Stimulated activated CD4-positive, alpha-beta T cell treated with anti-CD3 and anti-CD28 coated beads, Interleukin-15, amount 100 ng/mL, for 48 hours (primary cell): ENCODE measurements around the gene RHOA.

Source experiments
- DNase-seq, 2 donors: peaks; one replicate each; pipeline ENCODE4 v3.0.0-alpha.2; 2020; ENCODE audit warnings: low read depth in 2 of 2

The RHOA gene

DNA sequence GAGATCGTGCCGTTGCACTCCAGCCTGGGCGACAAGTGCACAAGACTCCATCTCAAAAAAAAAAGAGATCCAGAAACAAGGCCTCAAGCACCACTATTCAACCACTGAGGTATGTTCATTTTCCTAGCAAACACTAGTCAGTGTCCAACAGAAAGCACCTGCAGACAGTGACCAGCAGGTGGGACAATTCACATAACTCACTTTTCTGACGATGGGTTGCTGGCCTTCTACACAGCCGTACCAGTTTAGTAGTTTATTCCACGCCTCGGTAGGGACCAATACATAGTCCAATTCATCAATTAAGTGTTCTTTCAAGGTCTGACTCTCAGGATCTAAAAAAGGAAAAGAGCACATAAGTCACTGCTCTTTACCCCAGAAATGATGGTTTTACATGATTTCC lies 84.3 kb downstream of the RHOA start:
- DNase-seq, result no peak

- no peak for DNase-seq
Observed at GRCh38 chr3:49324768-49325167, 87.0 kb downstream of the RHOA start.

- no peak for DNase-seq
Observed at GRCh38 chr3:49316696-49317457, 94.9 kb downstream of the RHOA start.

DNA sequence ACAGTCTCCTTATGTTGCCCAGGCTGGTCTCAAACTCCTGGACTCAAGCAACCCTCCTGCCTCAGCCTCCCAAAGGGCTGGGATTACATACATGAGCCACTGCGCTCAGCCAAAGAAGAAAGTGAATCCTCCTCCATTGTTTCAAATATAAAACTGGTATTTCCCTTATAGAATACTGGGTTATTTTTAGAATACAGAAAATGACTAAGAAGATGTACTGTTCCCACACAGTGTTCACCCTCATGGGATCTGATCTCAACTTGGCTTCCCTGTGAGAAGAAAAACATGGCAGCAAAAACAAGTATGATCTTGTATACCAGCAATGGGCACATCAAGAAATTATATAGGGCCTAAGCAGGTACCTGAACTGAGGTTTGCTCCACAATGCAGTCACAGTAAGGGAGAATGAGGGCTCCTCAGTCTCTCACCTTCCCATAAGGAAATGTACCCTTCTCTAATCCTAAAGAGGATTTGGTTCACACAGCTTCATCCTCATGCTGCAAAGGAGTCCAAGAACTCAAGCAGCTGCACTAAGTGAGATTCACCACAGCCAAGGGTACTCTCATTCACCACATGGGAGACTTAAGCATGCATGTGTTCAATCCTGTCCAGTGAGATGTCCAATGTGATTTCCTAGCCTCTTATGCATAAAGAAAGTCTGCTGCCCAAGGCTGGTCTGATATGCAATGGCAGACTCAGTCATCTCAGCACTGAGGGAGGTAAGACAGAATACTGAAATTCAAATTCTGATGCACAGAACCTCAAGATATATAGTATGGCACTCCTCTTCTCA lies 97.7 kb downstream of the RHOA start:
- DNase-seq, result no peak

DNA sequence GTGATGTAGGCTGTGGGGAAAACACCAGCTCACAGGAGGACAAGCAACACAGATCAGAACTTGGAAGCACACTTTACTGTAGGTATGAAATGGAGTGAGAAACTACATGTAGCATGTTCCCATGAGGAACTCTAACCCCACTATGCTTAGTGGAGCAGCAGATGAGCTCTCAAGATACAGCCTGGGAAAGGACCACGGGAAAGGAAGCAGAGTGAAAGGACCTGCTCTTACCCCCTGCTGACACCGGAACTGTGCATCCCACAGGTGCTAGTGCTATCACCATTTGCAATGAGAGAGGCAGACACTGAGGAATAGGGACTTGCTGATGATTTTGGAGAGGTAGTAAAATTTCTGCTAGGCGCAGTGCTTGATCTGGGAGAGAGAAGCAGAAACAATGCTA lies 100.5 kb downstream of the RHOA start:
- DNase-seq, result no peak

DNA sequence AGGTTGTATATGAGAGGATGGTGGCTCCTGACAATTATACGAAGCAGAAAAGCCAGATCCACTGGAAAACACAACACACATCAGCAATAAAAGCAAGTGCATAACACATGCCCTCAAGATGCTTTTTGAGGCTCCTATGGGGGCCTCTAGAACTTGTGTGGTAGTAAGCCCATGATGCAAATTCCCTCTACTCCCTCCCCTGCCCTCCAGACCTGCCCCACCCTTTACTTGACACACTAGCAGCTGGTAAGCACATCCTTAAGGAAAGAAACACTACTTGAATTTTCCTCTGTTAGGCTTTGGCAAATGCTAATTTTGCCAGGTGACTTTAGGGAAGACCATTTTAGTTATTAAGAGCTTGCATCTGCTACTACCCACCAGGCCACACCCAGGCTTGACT lies 101.1 kb downstream of the RHOA start:
- DNase-seq, result no peak
